ENCODE measurements around the gene NFATC2. TPM values are rescaled to one million over a fixed set of nuclear protein-coding genes. Genes with fewer than 3 reads are reported as not detected.
A peak's percentile ranks its signal among the peaks of the same experiment; 100 is the strongest.
"Not testable (repeated sequence)": the region's sequence is repeated elsewhere in the genome, so short reads cannot be mapped to it uniquely, and the experiment has no call there.

Gene NFATC2
- total and polyA plus RNA-seq, 2 of the 4 experiments (the other 2 are of a cell fraction), result 0.18 to 0.38 TPM

DNA sequence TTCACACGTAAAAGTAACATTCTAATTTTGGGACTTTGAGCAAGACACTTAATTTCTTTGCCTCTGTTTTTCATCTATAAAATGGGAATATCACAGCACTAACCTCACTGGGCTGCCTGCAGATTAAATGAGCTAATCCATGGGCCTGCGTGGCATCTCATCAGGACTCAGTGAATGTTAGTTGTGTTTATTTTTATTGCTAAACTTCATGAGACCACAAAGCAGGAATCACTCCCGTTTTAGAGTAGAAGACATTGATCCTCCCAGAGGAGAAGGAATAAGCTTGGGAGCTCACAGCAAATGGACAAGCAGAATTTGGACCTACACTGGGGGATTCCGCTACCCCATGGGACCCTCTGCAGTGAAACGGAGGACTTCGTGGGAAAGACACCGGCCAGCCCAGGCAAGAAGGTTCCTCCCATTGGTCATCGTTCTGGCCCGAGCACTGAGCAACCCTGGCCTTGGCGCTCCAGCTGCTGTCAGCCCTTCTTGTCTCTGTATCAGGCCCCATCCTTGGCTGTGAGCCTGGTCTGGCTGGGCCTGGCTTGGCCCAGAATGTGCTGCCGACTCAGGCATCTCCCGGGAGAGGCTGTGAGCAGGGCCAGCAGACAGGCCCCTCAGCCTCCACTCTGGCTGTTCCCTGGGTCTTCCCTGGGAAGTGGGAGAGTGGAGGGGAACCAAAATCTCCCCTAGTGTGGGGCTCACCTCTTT lies 79.8 kb downstream of the NFATC2 start (continued):
- TF ChIP-seq, protein P1, sequence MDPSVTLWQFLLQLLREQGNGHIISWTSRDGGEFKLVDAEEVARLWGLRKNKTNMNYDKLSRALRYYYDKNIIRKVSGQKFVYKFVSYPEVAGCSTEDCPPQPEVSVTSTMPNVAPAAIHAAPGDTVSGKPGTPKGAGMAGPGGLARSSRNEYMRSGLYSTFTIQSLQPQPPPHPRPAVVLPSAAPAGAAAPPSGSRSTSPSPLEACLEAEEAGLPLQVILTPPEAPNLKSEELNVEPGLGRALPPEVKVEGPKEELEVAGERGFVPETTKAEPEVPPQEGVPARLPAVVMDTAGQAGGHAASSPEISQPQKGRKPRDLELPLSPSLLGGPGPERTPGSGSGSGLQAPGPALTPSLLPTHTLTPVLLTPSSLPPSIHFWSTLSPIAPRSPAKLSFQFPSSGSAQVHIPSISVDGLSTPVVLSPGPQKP (IDR thresholded peaks at IDR 0.05; ENCODE audit: borderline replicate concordance, low read depth, low read length), result no peak
- TF ChIP-seq RCOR1 (IDR thresholded peaks at IDR 0.05; ENCODE audit: insufficient replicate concordance, low read length), result peak; percentile 9

DNA sequence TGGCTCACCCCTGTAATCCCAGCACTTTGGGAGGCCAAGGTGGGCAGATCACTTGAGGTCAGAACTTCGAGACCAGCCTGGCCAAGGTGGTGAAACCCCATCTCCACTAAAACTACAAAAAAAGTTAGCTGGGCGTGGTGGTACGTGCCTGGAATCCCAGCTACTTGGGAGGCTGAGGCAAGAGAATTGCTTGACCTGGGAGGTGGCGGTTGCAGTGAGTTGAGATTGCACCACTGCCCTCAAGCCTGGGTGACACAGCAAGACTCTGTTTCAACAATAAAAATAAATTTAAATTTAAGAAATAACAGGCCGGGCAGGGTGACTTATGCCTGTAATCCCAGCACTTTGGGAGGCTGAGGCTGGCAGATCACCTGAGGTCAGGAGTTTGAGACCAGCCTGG lies 80.7 kb downstream of the NFATC2 start:
- H3K4me2 ChIP-seq (ENCODE audit: low read depth, low read length); H3K27me3 ChIP-seq (ENCODE audit: control insufficient read depth, insufficient read depth, low read length); H3K18ac ChIP-seq (ENCODE audit: low read depth, low read length); H2AFZ ChIP-seq (replicated peaks; ENCODE audit: low read length, poor library complexity); H2AK5ac ChIP-seq (ENCODE audit: low read depth, low read length); H3K23ac ChIP-seq (ENCODE audit: low read depth, low read length); H2BK120ac ChIP-seq (ENCODE audit: low read depth, low read length); H4K20me1 ChIP-seq (ENCODE audit: insufficient read depth, low read length); H3K4ac ChIP-seq (ENCODE audit: low read depth, low read length); H2BK5ac ChIP-seq (ENCODE audit: low read depth, low read length, poor library complexity, severe bottlenecking); H3K4me3 ChIP-seq (ENCODE audit: insufficient read depth, low read depth, low read length); POLR2A ChIA-PET (ENCODE audit: unreplicated experiment); H3K56ac ChIP-seq (ENCODE audit: extremely low read depth, insufficient read depth, low read length); DNase-seq; dilution Hi-C loops (cut with HindIII; ENCODE audit: low sequenced_read_pairs, unreplicated experiment); H4K91ac ChIP-seq (ENCODE audit: insufficient read depth, low read depth, low read length); H3K9me3 ChIP-seq (ENCODE audit: control insufficient read depth, insufficient read depth, low read length); H4K5ac ChIP-seq (ENCODE audit: low read depth, low read length); H3K36me3 ChIP-seq (ENCODE audit: control insufficient read depth, insufficient read depth, low read length); H4K8ac ChIP-seq (ENCODE audit: low read depth in 2 of 2, low read length in 2 of 2); BruUV-seq (replicated peaks); H2BK20ac ChIP-seq (ENCODE audit: low read depth, low read length); in situ Hi-C loops (cut with MboI; ENCODE audit: low sequenced_read_pairs); H3K9me1 ChIP-seq (ENCODE audit: insufficient read depth, low read length); H3K9ac ChIP-seq (ENCODE audit: low read depth, low read length); H3K14ac ChIP-seq (replicated peaks; ENCODE audit: low read depth, low read length); H2AK9ac ChIP-seq (replicated peaks; ENCODE audit: low read depth, low read length, poor library complexity); H3K27ac ChIP-seq (ENCODE audit: insufficient read depth, low read length); H2BK15ac ChIP-seq (ENCODE audit: low read depth, low read length); CTCF ChIA-PET; intact Hi-C loops (cut with micrococcal nuclease); H3K79me1 ChIP-seq (ENCODE audit: low read depth in 1 of 2, low read length in 2 of 2); ATAC-seq (ENCODE audit: low read depth): not testable (repeated sequence)
- peaks cover 14% of the 10 kb centered on the region for H3K4me1 ChIP-seq (ENCODE audit: control insufficient read depth, insufficient read depth, low read length)
- no CpG with 5 or more reads among the region's 5 CpGs for WGBS, 2 experiments (ENCODE audit: extremely low coverage in 2 of 2, insufficient read length in 1 of 2)

All from IMR-90 (cell line).